Activated T-helper 1 cell treated with anti-CD3 and anti-CD28 coated beads, Interleukin-2, amount 50 U/mL, for 16 hours (primary cell): ENCODE data around the gene TUBB6.
A peak's percentile ranks its signal among the peaks of the same experiment; 100 is the strongest.

Experiments used
- DNase-seq, 2 donors: peaks; one replicate each; pipeline ENCODE4 v3.0.0-alpha.2; 2020; ENCODE audit warnings: low read depth in 1 of 2, low spot score in 1 of 2

TUBB6 gene

DNA sequence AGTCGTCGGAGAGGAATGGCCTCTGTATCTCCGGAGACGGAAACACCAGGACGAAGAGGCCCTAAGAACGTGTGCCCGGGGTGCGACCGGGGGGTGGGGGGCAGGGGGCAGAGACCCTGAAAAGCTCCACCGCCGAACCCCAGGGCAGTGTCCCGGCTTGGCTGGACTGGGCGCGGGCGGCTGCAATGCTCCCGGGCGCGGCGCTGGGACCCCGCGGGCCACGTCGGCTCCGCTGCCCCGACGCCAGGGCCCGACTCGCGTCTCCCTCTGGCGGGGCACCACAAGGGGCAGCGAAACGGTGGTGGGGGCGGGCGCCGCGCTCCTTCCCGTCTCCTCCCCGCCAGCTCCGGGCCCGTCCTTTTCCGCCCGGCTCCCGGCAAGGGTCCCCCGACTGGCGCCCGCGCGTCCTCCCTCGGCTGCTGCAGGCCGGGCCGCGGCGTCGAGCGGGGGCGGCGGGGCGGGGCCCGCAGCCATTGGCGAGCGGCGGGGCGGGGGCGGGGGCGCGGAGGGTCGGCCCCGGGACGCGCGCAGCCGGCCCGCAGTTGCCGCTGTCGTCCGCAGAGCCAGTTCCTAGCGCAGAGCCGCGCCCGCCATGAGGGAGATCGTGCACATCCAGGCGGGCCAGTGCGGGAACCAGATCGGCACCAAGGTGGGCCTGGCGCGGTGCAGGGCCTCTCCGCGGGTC is at the start of gene TUBB6:
TUBB6 (plus strand) TSS at position 541 of the 685 bp plus-strand sequence; CDS start at position 593, 52 bp downstream.
- DNase-seq = no peak

DNA sequence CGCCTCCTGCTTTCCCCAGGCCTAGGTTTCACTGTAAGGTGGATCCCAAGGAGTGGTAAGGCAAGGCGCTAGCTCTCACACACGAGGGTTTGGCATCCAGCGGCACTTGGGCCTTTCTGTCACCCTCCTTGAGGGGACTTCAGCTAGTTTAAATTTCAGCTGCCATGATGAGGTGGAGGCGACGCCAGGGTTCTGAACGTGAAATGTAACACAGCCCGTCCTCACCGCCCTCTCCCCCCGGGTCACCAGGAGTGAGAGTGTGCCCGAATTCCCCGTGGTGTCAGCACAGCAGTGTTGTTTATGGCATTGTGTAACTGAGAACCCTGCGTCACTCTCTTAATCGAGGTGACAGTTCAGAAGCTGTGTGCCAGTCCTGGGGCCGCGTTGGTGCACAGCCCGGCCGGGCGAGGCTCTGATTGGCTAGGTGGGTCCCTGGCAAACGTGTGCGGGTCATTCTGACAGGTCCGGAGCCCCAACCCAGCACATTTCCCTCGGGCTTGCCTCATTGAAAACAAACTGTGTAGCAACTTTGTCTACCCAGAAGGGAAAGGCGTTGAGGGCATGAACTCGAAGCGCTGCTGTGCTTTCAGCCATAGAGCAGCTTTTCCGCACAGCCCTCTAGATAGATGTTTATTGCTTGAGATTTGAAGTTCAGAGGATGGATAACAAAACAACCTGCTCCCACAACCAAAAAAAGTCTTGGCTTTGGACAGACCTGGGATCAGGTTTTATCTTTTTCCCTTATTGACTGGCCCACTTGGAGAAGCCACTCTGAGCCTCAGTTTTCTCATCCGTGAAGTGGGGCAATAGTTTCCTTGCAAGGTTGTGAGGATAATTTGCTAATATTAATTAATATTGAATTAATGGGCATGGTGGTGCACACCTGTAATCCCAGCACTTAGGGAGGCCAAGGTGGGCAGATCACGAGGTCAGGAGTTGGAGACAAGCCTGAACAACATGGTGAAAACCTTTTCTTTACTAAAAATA is 49.0 kb upstream of the TUBB6 start:
- no peak for DNase-seq

- DNase-seq = no peak
Measured at GRCh38 chr18:12262748-12263147, 45.3 kb upstream of the TUBB6 start.

- no peak for DNase-seq
Measured at GRCh38 chr18:12264864-12265263, 43.2 kb upstream of the TUBB6 start.

DNA sequence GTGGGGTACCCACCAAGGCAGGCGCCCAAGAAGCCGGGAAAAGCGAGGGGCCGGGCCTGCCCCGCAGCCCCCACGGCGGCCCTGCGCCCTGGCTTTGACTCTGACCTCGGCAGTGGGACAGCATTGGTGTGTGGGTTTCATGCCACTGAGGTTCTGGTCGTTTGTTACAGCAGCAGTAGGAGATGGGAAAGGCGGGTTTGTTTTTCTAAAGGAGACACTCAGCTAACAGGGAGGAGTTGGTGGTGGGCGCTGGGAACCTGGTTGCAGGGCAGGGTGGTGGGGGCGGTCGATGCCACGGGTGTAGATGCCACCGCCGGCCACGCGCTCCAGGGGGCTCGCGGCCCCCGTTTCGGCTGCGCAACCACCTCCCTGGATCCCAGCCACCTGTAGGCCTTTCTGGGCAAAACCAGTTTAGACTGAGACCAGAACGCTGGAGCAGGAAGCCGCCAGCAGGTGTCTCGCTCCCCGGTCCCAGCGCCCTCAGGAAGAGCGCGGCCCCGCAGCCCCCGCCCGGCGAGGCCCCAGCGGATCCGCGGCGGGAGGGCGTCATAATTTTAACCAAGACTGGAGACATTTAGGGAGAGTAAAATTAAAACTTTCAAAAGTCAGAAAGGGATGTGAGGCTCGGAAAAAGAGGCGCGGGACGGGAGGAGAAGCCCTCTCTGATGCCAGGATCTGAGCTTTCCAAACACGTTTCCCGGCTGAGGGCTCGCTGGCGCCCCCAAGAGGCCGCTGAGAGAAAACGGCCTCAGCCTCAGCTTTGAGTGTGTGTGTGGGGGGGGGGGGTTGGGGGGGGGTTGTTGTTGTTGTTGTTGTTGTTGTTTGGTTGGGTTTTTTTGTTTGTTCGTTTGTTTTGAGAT is 36.4 kb upstream of the TUBB6 start:
- peak in 1 of 2 donors; percentile 9 for DNase-seq

DNA sequence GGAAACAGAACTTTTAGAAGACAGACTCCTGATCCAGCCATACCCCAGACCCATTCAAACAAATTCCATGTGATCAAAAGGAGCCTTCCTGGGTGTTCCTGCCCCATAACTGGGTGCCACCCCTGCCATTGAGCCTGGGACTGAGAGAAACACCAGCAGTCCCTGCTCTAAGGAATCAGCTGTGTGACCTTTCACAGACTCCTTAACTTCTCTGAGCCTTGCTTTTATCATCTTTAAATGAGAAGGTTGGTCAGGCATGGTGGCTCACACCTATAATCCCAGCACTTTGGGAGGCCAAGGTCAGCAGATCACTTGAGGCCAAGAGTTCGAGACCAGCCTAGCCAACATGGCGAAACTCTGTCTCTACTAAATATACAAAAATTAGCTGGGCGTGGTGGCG is 33.2 kb upstream of the TUBB6 start:
- no peak for DNase-seq

GRCh38 chr18:12276736-12277554 is 31.1 kb upstream of the TUBB6 start:
- no peak for DNase-seq

DNA sequence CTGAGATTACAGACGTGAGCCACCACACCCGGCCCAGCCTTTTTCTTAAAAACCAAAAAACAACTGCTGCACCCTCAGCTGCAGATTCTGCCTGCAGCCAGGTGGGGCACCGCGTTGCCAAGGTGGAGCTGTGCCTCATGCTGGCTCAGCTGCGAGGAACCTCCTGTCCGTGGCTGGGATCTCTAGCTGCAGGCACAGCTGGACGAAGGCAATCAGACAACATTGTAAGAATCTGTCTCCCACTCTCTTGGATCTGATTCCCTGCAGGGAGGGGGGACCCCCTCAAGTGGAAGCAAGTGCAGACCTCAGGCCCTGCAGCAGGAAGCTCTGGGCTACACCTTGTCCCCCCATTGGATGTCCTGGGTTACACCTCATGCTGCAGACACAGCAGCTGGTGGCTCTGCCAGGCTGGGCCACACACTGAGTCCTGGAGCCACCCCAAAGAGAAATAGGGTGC is 29.8 kb upstream of the TUBB6 start:
- no peak for DNase-seq

GRCh38 chr18:12278741-12279682 is 29.0 kb upstream of the TUBB6 start:
- DNase-seq = no peak

- no peak for DNase-seq
Measured at GRCh38 chr18:12279781-12280531, 28.1 kb upstream of the TUBB6 start.

GRCh38 chr18:12281861-12282260 is 26.2 kb upstream of the TUBB6 start:
- no peak for DNase-seq

GRCh38 chr18:12282442-12283039 is 25.5 kb upstream of the TUBB6 start:
- DNase-seq = no peak

GRCh38 chr18:12283256-12283655 is 24.8 kb upstream of the TUBB6 start:
- no peak for DNase-seq

DNA sequence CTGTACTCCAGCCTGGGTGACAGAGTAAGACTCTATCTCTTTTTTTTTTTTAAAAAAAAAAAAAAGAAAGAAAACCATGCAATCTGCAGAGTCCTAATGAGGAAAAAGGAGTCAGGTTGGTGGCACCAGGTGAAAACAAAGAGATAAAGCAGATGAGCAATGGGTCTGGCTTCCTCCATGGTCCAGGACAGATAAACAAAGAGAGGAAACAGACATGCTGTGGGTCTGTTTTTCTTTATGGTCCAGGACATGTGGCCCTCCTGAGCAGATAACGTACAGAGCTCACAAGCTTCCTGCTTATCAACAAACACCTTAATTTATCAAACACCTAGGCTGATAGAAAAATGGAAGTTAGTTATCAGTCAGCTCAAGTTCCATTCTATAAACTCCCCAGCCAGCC is 24.4 kb upstream of the TUBB6 start:
- DNase-seq = no peak

GRCh38 chr18:12287131-12287681 is 20.8 kb upstream of the TUBB6 start:
- no peak for DNase-seq

DNA sequence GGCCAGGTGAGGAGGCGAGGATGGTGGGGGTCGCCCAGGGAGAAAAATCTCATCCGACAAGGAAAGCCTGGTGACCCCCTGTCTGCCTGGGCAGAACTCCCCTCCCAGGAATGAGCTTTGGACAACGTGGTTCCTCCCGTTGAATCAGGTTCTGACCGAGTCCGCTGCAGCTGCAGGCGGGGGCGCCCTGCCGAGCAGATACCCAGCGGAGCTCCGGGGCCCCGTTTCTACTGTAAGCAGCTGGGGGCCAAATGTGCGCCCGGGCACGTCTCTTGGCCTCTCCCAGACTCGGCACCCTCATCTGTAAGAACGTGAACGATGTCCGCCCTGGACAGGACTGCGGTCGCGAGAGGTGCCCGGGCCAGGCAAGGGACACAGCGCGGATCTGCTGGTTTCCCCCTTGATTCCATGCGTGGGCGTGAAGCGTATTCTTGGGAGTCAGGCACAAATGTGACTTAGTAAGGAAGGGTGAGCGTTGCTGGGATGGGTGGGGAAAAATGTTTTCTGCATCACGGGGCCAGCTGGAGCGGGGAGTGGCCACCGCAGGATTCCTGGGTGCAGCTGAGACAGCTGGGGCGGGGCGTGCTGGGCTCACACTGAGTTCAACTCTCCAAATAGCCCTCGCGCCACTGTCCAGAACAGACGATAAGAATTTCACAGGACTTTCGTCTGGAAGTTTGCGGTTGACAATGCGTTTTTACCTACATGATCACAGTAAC is 20.2 kb upstream of the TUBB6 start:
- DNase-seq = no peak

DNA sequence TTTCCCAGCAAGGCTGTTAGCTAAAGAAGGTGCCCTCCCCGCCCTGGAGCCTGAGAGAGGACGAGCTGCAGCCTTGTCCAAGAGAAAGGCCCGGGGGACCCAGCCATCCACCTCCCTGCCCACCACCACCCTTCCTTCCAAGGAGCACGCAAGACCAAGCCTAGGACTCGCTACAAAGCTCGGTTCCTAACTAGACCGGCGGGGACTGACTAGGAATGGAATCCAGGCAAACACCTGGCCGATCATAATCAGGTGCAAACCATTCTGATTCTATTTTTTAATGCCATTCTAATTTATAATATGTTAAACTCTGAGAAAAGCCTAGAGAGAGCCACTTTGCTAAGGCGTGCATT is 19.7 kb upstream of the TUBB6 start:
- DNase-seq = no peak
